GDM1 (cell line): ENCODE results near the gene ITPRID2.
"Not testable (repeated sequence)": the region's sequence is repeated elsewhere in the genome, so short reads cannot be mapped to it uniquely, and the experiment has no call there.

Experiments used
- DNase-seq: peaks from one replicate; lab custom pipeline; 2025; lab: John Stamatoyannopoulos, UW

Gene ITPRID2

GRCh38 chr2:181916726-181917718 lies 25.5 kb downstream of the ITPRID2 start:
- DNase-seq = no peak

GRCh38 chr2:181918188-181918587 lies 26.7 kb downstream of the ITPRID2 start:
- DNase-seq = no peak

GRCh38 chr2:181923121-181923520 lies 31.6 kb downstream of the ITPRID2 start:
- DNase-seq = no peak

DNA sequence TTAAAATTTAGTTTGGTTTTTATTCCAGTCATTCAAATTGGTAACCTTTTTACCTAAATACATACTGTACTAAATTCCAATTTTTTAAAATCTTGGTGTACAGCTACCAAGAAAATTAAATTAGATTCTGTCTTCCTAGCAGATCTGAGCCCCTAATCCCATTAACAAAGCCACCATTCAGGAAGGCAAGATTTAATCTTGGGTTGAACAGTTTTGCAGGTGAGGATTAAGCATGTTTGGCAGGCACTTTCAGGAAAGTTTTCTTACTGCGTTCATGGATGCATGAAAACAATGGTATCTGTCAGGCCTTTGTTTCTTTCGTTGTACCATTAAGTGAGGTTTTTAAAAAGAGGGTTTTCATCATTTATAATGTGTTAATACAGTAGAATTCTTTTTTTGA lies 32.8 kb downstream of the ITPRID2 start:
- DNase-seq = no peak

DNA sequence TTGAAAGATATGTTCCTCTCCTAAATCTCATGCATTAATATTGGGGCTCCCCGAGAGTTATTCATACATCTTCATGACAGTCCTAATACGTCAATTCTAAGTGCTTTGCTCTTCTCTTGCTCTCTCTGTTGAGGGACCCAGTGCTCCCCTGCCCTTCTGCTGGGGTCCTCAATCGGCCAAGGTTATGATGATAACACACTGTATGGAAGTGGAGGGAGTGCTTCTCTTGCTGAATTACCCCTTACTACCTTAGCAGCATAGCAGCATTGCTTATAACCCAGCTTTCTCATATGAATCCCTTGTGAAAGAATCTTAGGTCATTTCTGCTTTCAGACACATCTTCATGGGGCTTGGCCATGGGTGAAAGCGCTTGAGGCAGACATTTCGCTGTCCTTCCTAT lies 43.2 kb downstream of the ITPRID2 start:
- DNase-seq = no peak

DNA sequence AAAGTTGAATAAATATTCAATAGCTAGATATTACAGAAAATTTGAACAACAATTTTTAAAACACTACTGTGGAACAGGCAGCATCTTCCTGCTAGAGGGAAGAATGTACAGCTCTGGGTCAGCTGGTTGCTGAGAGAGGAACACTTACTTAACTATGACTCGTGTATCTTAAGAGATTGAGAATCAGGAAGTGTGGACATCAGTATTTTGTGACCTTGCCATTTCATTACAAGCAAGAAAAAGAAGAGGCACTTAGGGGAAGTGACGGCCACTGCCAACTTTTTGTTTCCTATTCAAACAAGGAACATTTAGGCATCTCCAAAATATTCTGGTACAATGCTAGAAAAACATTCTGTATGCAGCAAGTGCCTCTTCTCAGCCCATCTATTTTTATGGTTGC lies 45.9 kb downstream of the ITPRID2 start:
- no peak for DNase-seq

DNA sequence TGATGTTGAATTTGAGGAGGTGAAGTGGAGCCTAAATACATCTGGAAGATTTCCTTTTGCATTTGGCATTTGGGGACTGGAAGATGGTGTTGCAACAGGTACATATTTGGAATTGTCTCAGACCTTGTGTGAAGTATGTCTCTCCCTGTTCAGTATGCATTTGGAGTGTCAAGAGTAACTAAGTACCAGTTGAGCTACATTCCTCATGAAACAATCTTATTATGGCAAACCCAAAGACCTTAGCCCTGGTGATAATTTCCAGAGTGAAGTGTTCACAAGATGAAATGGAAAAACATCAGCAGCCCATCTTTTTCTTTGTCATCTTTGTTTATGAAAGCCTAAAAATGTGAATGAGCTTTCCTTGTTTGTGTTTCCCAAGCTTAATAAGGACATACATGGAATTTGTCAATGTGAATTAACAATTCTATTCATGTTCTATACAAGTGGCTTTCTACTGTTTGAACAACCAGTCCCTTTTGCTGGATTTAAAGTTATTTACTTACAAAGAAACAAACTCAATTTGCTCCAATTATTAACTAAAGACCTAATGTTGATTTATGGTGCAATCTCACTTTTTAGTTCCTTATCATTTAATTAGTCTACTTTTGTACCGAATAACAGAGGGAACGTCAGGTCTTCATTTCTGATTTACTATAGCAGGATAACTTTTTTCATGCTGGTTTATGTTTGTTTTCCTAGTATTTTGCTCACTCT lies 52.0 kb downstream of the ITPRID2 start:
- DNase-seq = no peak

DNA sequence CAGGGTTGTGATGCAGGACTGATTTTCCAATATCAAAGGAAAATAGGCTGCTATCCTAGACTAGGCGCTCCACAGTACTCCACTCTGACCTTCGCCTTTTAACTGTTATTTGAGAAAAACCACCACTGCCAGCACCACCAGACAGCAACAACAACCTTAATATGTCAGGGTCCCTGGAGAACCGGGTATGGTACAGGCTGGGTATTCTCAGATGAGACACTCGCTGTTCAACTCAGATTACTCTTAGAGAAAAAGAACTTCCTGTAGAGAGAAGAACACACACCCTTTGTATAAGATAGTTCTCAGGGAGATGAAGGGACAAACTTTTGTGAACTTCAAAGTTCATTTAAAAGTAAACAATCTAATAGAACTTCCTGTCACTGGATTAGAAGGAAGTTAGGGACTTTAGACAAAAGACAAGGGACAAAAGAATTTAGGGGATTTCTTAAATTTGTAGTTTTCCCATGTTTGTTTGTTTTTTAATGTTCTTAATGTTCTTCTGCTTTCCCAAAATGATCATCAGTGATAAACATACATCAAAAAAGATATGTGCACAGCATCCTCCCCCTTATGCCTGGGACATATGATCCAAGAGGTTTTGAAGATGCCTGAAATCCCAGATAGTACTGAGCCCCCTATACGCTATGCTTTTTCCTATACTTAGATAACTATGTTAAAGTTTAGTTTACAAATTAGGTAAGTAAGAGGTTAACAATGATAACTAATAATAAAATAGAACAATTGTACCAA lies 52.8 kb downstream of the ITPRID2 start:
- DNase-seq = no peak

GRCh38 chr2:181944914-181945291 lies 53.4 kb downstream of the ITPRID2 start:
- DNase-seq = no peak

DNA sequence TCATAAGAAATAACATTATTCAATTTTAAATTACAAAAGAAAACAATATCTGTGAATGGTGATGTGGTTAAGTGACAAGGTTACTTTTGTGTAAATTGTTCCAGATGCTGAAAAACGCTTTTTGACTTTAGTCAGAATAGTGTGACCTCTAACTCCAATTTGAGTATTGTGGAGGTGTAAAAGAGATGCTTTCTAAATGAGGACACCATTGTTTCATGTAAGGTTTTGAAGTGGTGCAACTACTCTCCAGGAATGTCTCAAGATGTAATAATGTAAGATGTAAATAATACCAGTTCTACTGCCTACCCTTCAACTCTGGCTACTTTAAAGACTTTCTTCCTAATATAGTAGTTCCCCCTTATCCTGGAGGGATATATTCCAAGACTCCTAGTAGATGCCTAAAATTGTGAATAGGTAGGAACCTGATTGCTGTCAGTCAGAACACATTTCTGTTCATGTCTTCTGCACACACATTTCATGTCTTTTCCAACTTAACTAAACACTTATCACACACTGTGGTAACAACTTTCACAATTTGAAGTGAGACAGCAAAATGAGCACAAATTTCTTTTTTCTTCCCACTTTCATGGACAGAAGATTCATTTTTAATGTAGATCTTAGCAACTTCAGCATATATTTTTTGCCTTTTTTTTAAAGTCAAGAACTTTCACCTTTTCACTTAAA lies 55.1 kb downstream of the ITPRID2 start:
- no peak for DNase-seq

DNA sequence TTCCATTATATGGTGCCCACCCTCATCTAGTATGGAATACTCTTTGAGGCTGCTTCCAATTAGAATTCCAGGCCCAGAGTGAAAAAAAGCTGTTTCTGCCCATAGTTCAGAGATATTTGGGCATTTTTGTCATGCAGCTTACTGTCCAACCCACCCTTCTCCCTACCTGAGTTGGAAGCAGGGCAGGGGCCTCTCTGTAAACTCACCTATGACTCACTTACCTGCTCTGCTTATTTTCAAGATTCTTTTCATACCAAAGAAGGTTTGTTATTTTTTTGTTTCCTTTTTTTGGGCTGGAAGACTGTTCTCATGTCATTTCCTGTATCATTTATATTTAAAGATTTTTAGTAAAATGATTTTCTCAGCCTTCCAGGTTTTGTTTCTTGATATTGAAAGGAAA lies 55.7 kb downstream of the ITPRID2 start:
- no peak for DNase-seq

GRCh38 chr2:181948227-181948626 lies 56.7 kb downstream of the ITPRID2 start:
- DNase-seq = no peak

DNA sequence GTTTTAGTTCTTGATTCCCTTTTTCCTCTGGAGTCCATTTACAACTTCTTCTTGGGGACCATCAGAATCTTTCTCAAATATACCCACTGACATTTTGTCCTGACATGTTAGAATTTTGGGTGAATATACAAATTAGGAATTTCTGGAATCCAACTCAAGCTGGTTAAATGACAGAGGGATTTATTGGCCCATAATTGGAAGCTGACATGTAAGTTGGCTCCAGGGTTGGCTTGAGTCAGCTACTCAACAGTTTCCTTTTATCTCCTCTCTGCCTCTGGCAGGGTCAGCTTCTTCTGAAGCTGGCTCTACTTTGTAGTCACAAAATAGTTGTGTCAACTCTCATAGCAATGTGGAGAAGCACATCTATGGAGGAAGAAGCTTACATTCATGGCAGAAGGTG lies 57.5 kb downstream of the ITPRID2 start:
- DNase-seq = no peak

- no peak for DNase-seq
Observed at GRCh38 chr2:181952404-181953226, 61.1 kb downstream of the ITPRID2 start.

DNA sequence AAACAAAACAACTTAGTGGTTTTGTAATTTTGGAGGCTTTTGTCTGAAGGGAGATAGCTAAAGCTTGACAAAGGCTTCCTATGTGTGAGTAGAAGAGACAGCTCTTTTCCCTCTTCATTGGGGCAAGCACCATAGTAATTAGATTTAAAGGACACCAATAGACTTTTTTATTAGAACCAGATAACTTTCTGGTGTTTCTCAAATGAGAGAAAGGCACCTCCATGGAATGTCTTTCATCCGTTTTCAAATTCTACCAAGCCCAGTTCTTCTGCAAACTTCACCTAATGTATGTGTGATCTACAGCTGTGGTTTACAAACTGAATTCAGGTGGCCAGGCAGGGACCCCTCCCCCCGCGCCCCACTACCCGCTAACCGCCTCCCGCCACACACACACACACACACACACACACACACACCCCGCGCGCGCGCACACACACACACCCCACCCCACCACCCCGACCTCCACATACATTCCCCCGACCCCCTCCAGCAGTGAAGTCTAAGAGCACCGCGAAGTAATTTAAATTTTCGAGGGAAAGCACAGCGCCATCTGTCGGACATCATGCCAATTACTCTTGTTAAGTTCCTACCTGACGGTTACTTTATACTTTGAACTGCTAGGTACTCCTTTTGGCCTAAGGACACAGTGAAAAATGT lies 62.5 kb downstream of the ITPRID2 start:
- peak; percentile 69 for DNase-seq

- DNase-seq = no peak
Observed at GRCh38 chr2:181954538-181954883, 63.0 kb downstream of the ITPRID2 start.

DNA sequence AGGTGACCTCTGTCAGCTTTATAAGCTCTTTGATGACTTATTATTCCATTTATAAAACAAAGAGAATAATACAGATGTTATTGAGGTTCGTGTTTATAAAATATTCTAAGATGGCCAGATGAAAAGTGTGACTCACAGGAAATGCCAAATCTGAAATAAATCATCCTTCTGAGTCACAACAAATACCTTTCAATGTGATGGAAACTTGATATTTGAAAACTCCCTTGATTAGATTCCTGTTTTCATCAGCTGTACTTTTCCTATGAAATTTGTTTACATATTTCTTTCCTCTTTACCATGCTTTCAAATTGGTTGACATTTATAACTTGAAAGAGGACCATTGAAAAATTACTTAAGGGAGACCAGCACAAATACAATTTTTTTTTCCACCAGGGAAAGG lies 63.5 kb downstream of the ITPRID2 start:
- no peak for DNase-seq

- DNase-seq = not testable (repeated sequence)
Observed at GRCh38 chr2:181955866-181956265, 64.3 kb downstream of the ITPRID2 start.

DNA sequence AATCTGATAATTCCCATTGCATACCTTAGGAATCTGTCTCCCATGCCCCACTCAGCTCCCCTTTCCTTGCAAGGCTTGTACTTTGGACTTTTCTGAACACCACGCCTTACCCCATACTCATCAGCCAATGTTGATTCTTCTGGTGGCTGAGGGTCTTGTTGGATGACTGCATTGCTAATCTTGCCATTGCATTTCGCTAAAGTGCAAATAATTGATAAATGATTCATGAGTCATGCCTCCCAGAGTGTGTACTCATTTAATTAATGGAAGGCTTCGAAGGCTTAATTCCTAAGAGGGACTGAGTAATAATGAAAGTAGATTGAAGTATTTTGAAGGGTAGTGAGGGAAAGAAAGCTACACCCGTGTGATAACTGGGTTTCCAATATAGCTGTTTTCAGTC lies 66.1 kb downstream of the ITPRID2 start:
- DNase-seq = no peak

DNA sequence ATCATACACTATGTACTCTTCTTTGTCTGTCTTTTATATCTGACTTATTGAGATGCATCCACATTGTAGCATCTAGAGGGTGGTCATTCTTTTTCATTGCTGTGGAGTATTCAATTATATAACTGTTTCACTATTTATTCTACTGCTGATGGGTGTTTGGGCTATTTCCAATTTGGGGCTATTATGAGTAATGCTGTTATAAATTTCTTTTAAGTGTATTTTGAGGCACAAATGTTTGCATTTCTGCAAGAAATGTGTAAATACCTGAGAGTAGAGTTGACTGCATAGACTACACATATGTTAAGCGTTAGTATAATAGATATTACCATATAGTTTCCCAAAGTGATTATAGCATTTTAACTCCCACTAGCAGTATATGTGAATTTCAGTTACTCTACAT lies 67.2 kb downstream of the ITPRID2 start:
- no peak for DNase-seq

GRCh38 chr2:181959508-181959907 lies 68.0 kb downstream of the ITPRID2 start:
- DNase-seq = no peak
